Right lobe of liver (tissue), 6 donors: ENCODE measurements around the gene IRF4. TPM values are rescaled to one million over a fixed set of nuclear protein-coding genes. Genes with fewer than 3 reads are reported as not detected.
A peak's percentile ranks its signal among the peaks of the same experiment; 100 is the strongest.

ENCODE experiments used
- ATAC-seq, 4 donors: fragments of 200-7000 bp; cut with Tn5 transposase; one replicate each; pipeline ENCODE4 v1.9.1; 2020; ENCODE audit warnings: mild to moderate bottlenecking in 4 of 4, moderate library complexity in 4 of 4
- DNase-seq, 3 donors: peaks; one replicate each; pipeline ENCODE4 v3.0.0-alpha.2; 2020
- H3K27ac ChIP-seq, 3 donors: fragments of 200-600 bp; one replicate each; pipeline ENCODE4 v1.8.0; 2022
- H3K27me3 ChIP-seq, 2 donors: fragments of 200-600 bp; one replicate each; pipeline ENCODE4 v1.8.0; 2022
- H3K36me3 ChIP-seq, 4 donors: fragments of 200-600 bp; sonication (generic) in 1 of 4; one replicate each; pipeline versions ENCODE4 v1.5.1 to v1.8.0; 2017 to 2022; ENCODE audit warnings: control low read depth in 1 of 4
- H3K4me1 ChIP-seq, 4 donors: fragments of 200-600 bp; sonication (generic) in 1 of 4; one replicate each; pipeline versions ENCODE4 v1.5.1 to v1.8.0; 2017 to 2022; ENCODE audit warnings: control low read depth in 1 of 4
- H3K4me3 ChIP-seq, 3 donors: fragments of 200-600 bp; one replicate each; pipeline ENCODE4 v1.8.0; 2022
- H3K9me3 ChIP-seq, 4 donors: fragments of 200-600 bp; sonication (generic) in 1 of 4; one replicate each; pipeline versions ENCODE4 v1.5.1 to v1.8.0; 2017 to 2022; ENCODE audit warnings: control low read depth in 1 of 4
- CTCF ChIP-seq, 4 donors: fragments of 200-600 bp in 3 of 4; fragments of 450-650 bp in 1 of 4; IDR thresholded peaks; one replicate each; pipeline versions ENCODE4 v1.5.1 to v1.8.0; 2016 to 2022; ENCODE audit warnings: antibody characterized with exemption in 4 of 4, mild to moderate bottlenecking in 2 of 4
- POLR2A ChIP-seq: fragments of 450-650 bp; IDR thresholded peaks from one replicate; pipeline ENCODE4 v1.6.1; 2017; ENCODE audit warnings: antibody characterized with exemption, mild to moderate bottlenecking
- WGBS: methylation state at CpG from one replicate; pipeline ENCODE4 v1.1.6; 2018; ENCODE audit warnings: low coverage, low lambda C conversion rate; ENCODE audit not compliant: insufficient coverage; ENCODE audit errors: missing lambda C conversion rate; 5-methylcytosine and 5-hydroxymethylcytosine counted together
- intact Hi-C, 2 donors: fragments of 100-400 bp; cut with DNase I; formaldehyde crosslinking; loops; one replicate each; pipeline versions ENCODE4 v1.11.2 to v1.14.1; 2022
- total RNA-seq, 6 experiments: library from RNA; depleted of rRNA in 2 of 6; stranded (reverse); fragments of >200 nt in 2 of 6; fragmentation: NEBNext Ultra II Directional in 3 of 6; extraction: Animal tissue kit (Norgen Biotek cat#: 25700) in 3 of 6; gene quantifications; one replicate each; pipeline versions ENCODE4 v1.1.0 to v1.2.4, GENCODE V29; 2016 to 2023
- donor health status: DM: no; HTN: yes; CAD: no.
- donor health status: DM: no; HTN: no; CAD: no.
- donor health status: DM: no; HTN: no; CAD: no.
- donor health status: DM: no; HTN: yes; CAD: no.
- donor health status: DM: no; HTN: yes; CAD: no.

Gene IRF4
- total RNA-seq, 6 experiments from 2014 or later, result 0.24 to 5.0 (median 1.6) TPM

- TF ChIP-seq CTCF (IDR thresholded peaks at IDR 0.05), result no peak
- TF ChIP-seq POLR2A, result no peak
- intact Hi-C loops, result no loop called here
- Histone ChIP-seq H3K9me3 (no peaks in the 10 kb centered on the region), H3K36me3 (no peaks in the 10 kb centered on the region), H3K27ac (peak overlapping the region in 1 of 3 donors; percentile 97), H3K4me3 (no peak overlapping the region), H3K27me3 (peaks cover 4 to 14% of the 10 kb centered on the region in 2 donors), H3K4me1 (peaks cover 0 to 43% (median 14%) of the 10 kb centered on the region in 4 donors)
- ATAC-seq (no peak), DNase-seq (no peak)
- WGBS, result 74% methylated on average over 7 of the region's 7 CpGs
Measured at GRCh38 chr6:389143-389542, 2.4 kb upstream of the IRF4 start.

GRCh38 chr6:389622-390021 lies 1.9 kb upstream of the IRF4 start:
- H3K27me3 ChIP-seq, result peaks cover 9 to 14% of the 10 kb centered on the region in 2 donors
- DNase-seq, result no peak
- ATAC-seq, result no peak
- no peak overlapping the region for H3K4me3 ChIP-seq
- TF ChIP-seq POLR2A, result no peak
- no peak for TF ChIP-seq CTCF (IDR thresholded peaks at IDR 0.05)
- H3K9me3 ChIP-seq, result no peaks in the 10 kb centered on the region
- intact Hi-C loops, result no loop called here
- WGBS, result 71% methylated on average over 8 of the region's 8 CpGs
- H3K36me3 ChIP-seq, result no peaks in the 10 kb centered on the region
- no peak overlapping the region for H3K27ac ChIP-seq
- peaks cover 0 to 43% (median 14%) of the 10 kb centered on the region in 4 donors for H3K4me1 ChIP-seq

GRCh38 chr6:390914-391558 lies 516 bp upstream of the IRF4 start:
- 5% methylated on average over 15 of the region's 44 CpGs for WGBS
- ATAC-seq (no peak), DNase-seq (no peak)
- Histone ChIP-seq H3K9me3 (no peaks in the 10 kb centered on the region), H3K36me3 (no peaks in the 10 kb centered on the region), H3K27ac (peak overlapping the region in 1 of 3 donors; percentile 39), H3K27me3 (peaks cover 10 to 14% of the 10 kb centered on the region in 2 donors), H3K4me3 (peak overlapping the region in 1 of 3 donors; percentile 50), H3K4me1 (peaks cover 0 to 35% (median 14%) of the 10 kb centered on the region in 4 donors)
- intact Hi-C loops, result no loop called here
- TF ChIP-seq CTCF (IDR thresholded peaks at IDR 0.05), result no peak
- TF ChIP-seq POLR2A, result no peak

GRCh38 chr6:392441-393390 lies 1.2 kb downstream of the IRF4 start:
- peak overlapping the region in 2 of 3 donors; percentile 2 to 50 for H3K4me3 ChIP-seq
- H3K27ac ChIP-seq, result no peak overlapping the region
- ATAC-seq (no peak), DNase-seq (no peak)
- peaks cover 0 to 28% (median 10%) of the 10 kb centered on the region in 4 donors for H3K4me1 ChIP-seq
- H3K27me3 ChIP-seq, result peaks cover 10 to 21% of the 10 kb centered on the region in 2 donors
- intact Hi-C loops, result no loop called here
- 1% methylated on average over 29 of the region's 108 CpGs for WGBS
- H3K36me3 ChIP-seq, result no peaks in the 10 kb centered on the region
- TF ChIP-seq CTCF (IDR thresholded peaks at IDR 0.05) (no peak), POLR2A (no peak)
- H3K9me3 ChIP-seq, result no peaks in the 10 kb centered on the region
